T47D (cell line): ENCODE data around the gene SIAH2.
A peak's percentile ranks its signal among the peaks of the same experiment; 100 is the strongest.
"Not testable (repeated sequence)": the region's sequence is repeated elsewhere in the genome, so short reads cannot be mapped to it uniquely, and the experiment has no call there.

Experiments
- DNase-seq, 2 experiments: peaks; one replicate each; pipeline versions ENCODE4 v3.0.0 to v3.0.0-alpha.2; 2011 to 2012; ENCODE audit warnings: low read depth in 1 of 2, low spot score in 1 of 2
- JUND ChIP-seq: IDR thresholded peaks from 2 replicates; pipeline ENCODE4 v1.6.1; 2012; ENCODE audit warnings: low read depth
- in situ Hi-C: cut with HindIII; loops from 2 replicates; pipeline ENCODE4 v1.10.0; 2016; ENCODE audit warnings: low sequenced_read_pairs, low pct_unique_long_range_greater_than_20kb

Gene SIAH2, protein sequence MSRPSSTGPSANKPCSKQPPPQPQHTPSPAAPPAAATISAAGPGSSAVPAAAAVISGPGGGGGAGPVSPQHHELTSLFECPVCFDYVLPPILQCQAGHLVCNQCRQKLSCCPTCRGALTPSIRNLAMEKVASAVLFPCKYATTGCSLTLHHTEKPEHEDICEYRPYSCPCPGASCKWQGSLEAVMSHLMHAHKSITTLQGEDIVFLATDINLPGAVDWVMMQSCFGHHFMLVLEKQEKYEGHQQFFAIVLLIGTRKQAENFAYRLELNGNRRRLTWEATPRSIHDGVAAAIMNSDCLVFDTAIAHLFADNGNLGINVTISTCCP

DNA sequence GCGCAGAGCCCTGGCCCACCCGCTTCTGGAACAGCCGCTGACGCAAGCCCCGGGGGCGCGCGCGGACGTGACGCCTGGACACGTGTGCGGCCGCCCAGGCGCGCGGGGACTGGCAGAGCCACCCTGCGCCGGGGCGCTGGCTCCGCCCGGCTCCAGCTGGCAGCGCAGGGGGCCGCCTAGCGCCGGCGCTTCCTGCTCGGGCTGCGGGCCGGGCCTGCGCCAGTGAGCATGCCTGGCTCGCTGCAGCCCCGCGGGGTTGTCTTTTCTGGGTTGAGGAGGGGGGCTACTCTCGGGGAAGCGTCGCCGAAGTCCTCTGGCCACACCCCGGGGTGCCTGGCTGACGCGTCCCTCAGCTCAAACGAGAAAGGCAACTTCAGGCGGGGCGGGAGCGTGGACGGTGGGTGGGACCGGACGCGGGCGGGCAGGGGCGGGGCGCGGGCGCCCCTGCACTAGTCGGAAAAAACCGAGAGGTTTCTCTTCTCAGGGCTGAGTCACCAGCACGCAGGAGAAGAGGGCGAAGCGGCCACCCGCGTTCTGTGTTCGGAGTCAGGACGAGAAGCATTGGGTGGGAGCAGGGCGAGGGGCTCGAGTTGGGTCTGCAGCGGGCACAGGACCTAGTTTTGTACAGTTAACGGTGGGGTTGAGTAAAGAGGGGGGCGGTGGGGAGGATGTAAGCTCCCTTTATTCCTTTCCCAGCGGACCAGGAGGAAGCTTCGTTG is at the start of gene SIAH2:
Gene SIAH2, minus strand, starts transcription at position 48 of the 719 bp plus-strand sequence. CDS start 320 bp downstream, outside the sequence.
- in situ Hi-C loops = no loop called here
- peak; percentile 95 to 99 for DNase-seq
- TF ChIP-seq JUND = no peak

DNA sequence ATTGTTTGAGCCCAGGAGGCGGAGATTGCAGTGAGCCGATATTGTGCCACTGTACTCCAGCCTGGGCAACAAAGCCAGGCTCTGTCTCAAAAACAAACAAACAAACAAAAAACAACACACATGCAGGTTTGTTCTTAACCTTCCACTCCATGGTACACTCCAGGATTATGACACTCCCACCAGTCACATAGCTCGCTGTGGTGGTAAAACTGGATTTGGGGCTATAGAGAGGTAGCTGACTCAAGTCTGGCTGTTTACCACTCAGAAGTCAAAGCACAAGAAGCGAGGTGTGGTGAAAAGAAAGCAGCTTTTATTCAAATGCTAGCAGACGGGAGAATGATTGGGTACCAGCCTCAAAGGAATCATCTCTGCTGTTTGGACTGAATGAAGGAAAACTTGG is 49.0 kb upstream of the SIAH2 start:
- no peak for DNase-seq
- no peak for TF ChIP-seq JUND
- in situ Hi-C loops = no loop called here

DNA sequence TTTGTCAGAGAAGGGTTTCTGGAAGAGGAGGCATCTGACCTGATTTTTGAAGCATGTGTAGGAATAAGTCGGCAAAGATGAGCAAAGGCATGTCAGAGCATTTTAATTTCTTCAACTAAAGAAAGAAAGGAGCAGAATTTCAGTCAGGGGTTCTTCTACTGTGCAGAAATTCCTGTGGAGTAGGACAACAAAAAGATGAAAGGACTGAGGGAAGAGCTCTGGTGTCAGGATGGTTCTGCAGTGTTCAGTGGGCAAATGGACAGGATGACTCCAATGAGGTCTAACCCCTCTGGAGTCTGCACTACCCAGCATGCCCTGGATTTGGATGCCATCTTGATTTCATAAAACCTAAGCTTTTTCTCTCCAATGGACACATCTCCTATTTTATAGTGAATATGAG is 47.7 kb upstream of the SIAH2 start:
- no peak for TF ChIP-seq JUND
- no peak for DNase-seq
- in situ Hi-C loops = no loop called here

DNA sequence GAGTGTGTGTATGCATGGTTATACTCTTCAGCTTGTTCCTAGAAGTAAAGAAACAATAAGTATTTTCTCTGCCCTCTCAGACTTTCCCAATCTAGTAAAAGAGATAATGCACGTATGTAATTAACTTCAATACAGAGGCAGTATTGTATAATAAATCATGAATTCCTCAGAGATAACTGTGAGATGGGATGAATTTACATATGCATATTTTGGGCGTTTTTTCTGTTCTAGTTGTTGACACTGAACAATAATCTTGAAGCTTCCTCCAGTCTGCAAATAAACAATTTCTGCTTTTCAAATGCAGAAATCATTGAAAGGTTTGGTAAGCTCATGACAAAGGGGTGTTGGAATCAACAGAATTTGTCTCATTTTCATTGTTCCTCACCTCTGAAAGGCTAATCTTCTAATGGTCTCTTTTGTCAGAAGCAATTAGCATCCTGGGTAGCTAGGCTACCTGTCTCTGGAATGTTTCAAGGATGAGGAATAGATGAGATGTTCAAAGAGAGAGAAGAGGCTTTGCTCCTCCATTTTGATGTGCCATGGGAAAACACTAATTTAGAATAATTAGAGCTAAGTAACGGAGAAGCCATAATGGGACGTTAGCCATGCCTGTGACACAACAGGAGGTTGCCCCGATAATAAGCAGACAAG is 43.3 kb upstream of the SIAH2 start:
- no peak for DNase-seq
- in situ Hi-C loops = no loop called here
- no peak for TF ChIP-seq JUND

DNA sequence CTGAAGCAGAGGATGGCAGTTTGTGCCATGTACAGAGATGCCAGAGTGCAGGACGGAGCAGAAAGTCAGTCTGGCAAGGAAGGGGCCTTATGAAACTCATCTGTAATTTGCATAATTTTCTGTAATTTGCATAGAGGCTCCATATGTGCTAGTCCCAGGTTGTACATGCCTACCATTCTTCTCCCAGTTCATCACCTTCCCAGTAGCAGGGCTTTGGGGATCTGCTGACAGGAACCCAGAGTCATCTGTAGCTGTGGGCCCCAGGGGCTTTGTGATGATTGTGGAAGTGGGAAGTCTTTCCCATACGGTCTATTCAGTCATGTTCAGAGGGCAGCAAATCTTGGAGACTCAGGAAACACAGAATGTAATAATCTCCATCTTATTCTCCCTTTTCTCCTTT is 42.4 kb upstream of the SIAH2 start:
- no peak for TF ChIP-seq JUND
- no peak for DNase-seq
- in situ Hi-C loops = no loop called here

DNA sequence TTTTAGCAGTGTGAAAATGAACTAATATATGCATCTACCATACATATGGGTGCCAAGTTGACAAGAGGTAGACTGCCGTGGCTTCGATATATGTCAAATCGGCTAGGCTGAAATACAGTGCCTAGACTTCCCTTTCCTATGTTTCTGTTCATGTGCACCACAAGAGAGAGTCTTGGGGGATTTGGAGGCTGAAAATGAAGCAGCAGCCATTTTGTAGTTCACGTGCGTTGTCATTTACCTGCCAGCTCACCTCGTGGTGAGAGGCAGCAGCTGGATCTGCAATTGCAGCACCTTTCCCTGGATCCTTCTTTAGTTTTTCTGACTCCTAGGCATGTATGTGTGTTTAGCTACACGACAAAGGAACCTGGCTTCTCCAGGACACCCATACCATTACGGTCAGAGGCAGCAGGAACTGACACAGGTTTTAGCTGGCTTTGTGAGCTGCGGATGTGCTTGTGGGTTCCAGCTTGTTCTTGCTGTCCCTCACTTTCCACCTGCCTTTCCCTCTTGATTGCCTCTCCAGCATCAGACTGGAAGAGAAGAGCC is 40.5 kb upstream of the SIAH2 start:
- TF ChIP-seq JUND = no peak

DNA sequence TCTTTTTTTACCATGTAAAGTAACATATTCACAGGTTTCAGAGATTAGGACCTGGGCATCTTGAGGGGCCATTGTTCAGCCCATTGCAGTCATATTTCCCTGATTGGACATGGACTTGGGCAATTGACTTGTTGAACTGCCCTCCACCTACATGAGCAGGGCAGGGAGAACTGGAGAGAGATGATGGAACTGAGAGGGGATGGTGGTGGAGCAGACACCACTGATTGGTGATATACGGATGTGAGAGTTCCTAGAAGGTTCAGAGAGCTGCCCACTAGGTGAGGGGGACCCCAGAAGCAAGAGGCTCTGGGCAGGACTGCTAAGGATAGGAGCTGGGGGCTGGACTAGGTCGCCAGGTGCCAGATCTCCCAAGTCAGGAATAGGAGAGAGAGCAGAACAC is 37.8 kb upstream of the SIAH2 start:
- no peak for TF ChIP-seq JUND
- in situ Hi-C loops = no loop called here
- DNase-seq = no peak

More for the DNA sequence above, 40.5 kb upstream of the SIAH2 start:
- DNase-seq = no peak
- in situ Hi-C loops = no loop called here

DNA sequence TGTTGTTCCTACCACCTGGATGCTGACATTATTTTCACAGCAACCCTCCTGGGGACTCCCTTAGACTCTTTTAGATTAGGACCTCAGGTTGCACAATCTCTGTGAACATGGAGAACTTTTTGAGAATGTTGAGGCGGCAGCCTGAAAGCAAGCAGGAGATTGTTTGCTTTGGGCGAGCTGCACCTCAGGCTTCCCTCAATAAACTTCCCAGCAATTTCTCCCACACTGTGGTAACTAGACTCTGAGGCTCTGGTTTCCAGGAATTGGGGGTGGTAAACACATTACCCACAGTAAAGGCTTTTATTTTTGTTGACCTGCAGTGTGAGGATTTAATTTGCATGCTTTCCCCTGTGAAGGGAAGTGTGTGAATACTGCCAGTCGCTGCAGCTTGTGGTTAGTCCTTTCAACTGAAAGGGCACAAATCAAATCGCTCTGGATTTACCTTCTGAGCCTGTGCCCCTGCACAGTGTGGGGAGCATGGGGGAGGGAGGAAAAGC is 35.2 kb upstream of the SIAH2 start:
- in situ Hi-C loops = no loop called here
- DNase-seq = peak in 1 of 2 experiments; percentile 79
- TF ChIP-seq JUND = no peak

DNA sequence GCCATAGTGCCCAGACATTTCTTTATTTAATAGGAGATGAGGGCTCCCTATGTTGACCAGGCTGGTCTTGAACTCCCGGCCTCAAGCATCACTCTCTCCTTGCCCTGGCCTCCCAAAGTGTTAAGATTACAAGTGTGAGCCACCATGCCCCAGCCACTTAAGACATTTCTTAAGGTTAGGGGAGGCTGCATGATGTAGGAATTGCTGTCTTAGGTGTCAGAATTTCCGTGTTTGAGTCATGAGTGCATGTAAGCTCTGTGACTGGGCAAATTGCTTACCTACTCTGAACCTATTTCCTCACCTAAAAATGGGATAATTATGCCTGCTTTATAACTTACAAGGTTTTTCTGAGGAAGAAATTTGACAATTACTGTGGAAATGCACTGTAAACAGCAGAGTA is 34.2 kb upstream of the SIAH2 start:
- no peak for TF ChIP-seq JUND
- in situ Hi-C loops = no loop called here
- DNase-seq = no peak

DNA sequence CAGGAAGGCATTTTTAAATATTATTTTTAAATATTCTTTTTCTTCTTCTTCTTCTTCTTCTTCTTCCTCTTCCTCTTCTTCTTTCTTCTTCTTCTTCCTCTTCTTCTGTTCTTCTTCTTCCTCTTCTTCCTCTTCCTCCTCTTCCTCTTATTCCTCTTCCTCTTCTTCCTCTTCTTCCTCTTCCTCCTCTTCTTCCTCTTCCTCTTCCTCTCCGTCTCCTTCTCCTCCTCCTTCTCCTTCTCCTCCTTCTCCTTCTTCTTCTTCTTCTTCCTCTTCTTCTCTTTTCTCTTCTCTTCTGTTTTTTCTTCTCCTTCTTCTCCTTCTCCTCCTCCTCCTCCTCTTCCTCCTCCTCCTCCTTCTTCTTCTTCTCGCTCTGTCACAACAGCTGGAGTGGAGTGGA is 33.6 kb upstream of the SIAH2 start:
- DNase-seq, in situ Hi-C loops: not testable (repeated sequence)

DNA sequence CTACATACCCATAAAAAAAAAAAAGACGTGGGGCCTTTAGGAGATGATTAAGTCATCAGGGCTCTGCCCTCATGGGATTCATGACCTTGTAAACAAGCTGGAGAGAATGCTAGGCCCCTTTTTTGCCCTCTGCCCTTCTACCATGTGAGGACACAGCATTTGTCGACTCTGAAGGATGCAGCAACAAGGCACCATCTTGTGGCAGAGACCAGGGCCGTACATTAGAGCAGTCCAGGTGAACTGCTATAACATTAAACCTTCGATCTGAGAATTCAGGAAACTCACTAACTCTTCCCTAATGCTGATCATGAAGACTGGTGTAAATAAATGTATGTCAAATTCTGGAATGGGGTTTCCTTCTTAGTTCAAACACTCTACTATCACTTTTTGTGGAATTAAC is 30.7 kb upstream of the SIAH2 start:
- DNase-seq = peak in 1 of 2 experiments; percentile 39
- in situ Hi-C loops = no loop called here
- no peak for TF ChIP-seq JUND

DNA sequence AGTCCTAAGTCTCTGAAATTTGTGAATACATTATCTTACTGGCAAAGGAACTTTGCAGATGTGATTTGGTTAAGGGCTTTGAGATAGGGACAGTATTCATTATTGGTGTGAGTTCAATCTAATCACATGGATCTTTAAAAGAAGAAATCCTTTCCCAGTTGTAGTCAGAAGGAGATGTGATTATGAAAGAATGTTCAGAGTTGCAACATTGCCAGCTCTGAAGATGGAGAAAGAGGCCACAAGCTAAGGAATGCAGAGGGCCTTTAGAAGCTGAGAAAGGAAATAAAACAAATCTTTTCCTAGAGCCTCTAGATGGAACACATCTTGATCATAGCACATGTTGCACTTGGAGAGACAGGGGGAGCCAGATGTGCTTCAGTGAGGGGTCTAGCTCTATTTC is 27.7 kb upstream of the SIAH2 start:
- in situ Hi-C loops = no loop called here
- no peak for TF ChIP-seq JUND
- DNase-seq = no peak

DNA sequence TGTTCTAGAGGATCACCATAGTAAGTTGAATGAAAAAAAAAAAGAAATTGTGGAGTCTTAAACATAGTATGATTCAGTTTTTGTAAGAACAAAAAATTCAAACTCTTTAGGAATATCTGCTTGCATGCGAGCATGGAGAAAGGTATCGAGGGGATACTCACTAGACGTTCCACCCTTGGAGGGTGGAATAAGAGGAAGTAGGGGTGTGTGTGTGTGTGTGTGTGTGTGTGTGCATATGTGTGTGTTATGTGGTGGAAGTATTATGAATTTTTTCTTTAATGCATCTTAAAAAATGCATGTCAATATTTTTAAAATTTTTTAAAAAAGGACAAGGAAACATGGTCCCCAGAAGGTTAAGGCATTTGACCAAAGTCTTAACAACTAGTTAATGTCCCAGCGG is 26.5 kb upstream of the SIAH2 start:
- in situ Hi-C loops = no loop called here
- TF ChIP-seq JUND = no peak
- no peak for DNase-seq
